ENCODE results near the gene HACD3. TPM values are rescaled to one million over a fixed set of nuclear protein-coding genes. Genes with fewer than 3 reads are reported as not detected.
"Not testable (repeated sequence)": the region's sequence is repeated elsewhere in the genome, so short reads cannot be mapped to it uniquely, and the experiment has no call there.

Gene HACD3
- total RNA-seq, 4 donors from 2014 or later: 103 to 172 (median 128) TPM

- no peak for DNase-seq
- H3K4me1 ChIP-seq: no peaks in the 10 kb centered on the region
- H3K9me3 ChIP-seq: no peaks in the 10 kb centered on the region
- TF ChIP-seq POLR2A (IDR thresholded peaks at IDR 0.05): no peak
- TF ChIP-seq CTCF (IDR thresholded peaks at IDR 0.05): no peak
- no peaks in the 10 kb centered on the region for H3K36me3 ChIP-seq
- H3K27ac ChIP-seq: no peak overlapping the region
- WGBS, 2 donors: 96 to 99% methylated on average over 3 of the region's 3 CpGs
- no peaks in the 10 kb centered on the region for H3K27me3 ChIP-seq
- H3K4me3 ChIP-seq (replicated peaks in 1 of 3): no peak overlapping the region
- intact Hi-C loops (cut with DNase I): no loop called here
These were observed 11.1 kb downstream of the HACD3 start for GRCh38 chr15:65541231-65541820.

- Histone ChIP-seq H3K36me3 (no peaks in the 10 kb centered on the region), H3K4me1 (peaks cover 6 to 13% of the 10 kb centered on the region in 2 donors), H3K9me3 (no peaks in the 10 kb centered on the region), H3K4me3 (replicated peaks in 1 of 3) (no peak overlapping the region), H3K27ac (no peak overlapping the region), H3K27me3 (no peaks in the 10 kb centered on the region)
- TF ChIP-seq POLR2A (IDR thresholded peaks at IDR 0.05) (no peak), CTCF (IDR thresholded peaks at IDR 0.05) (no peak)
- intact Hi-C loops (cut with DNase I): no loop called here
- no peak for DNase-seq
These were observed 17.6 kb downstream of the HACD3 start for GRCh38 chr15:65547841-65548240.

- intact Hi-C loops (cut with DNase I); H3K4me3 ChIP-seq (replicated peaks in 1 of 3): not testable (repeated sequence)
- 97 to 98% methylated on average over 9 of the region's 9 CpGs for WGBS, 2 donors
These were observed 19.0 kb downstream of the HACD3 start for GRCh38 chr15:65549288-65549687.

GRCh38 chr15:65550681-65551098 lies 20.4 kb downstream of the HACD3 start:
- Histone ChIP-seq H3K27me3 (no peaks in the 10 kb centered on the region), H3K27ac (no peak overlapping the region), H3K4me1 (peaks cover 6 to 13% of the 10 kb centered on the region in 2 donors), H3K4me3 (replicated peaks in 1 of 3) (no peak overlapping the region), H3K36me3 (peaks cover 0 to 4% of the 10 kb centered on the region in 2 donors), H3K9me3 (no peaks in the 10 kb centered on the region)
- intact Hi-C loops (cut with DNase I): no loop called here
- DNase-seq: no peak
- 66 to 69% methylated on average over 3 of the region's 3 CpGs for WGBS, 2 donors
- no peak for TF ChIP-seq POLR2A (IDR thresholded peaks at IDR 0.05)
- TF ChIP-seq CTCF (IDR thresholded peaks at IDR 0.05): no peak

More at GRCh38 chr15:65549288-65549687, 19.0 kb downstream of the HACD3 start:
- not testable (repeated sequence) for DNase-seq, H3K27me3 ChIP-seq, H3K36me3 ChIP-seq, H3K9me3 ChIP-seq, H3K27ac ChIP-seq
- H3K4me1 ChIP-seq: peaks cover 6 to 13% of the 10 kb centered on the region in 2 donors

- no peaks in the 10 kb centered on the region for H3K27me3 ChIP-seq
- H3K36me3 ChIP-seq: peaks cover 0 to 4% of the 10 kb centered on the region in 2 donors
- no peak overlapping the region for H3K4me3 ChIP-seq (replicated peaks in 1 of 3)
- H3K9me3 ChIP-seq: no peaks in the 10 kb centered on the region
- H3K27ac ChIP-seq: no peak overlapping the region
- intact Hi-C loops (cut with DNase I): no loop called here
- peaks cover 6 to 13% of the 10 kb centered on the region in 2 donors for H3K4me1 ChIP-seq
- no peak for DNase-seq
- 82% methylated on average over 2 of the region's 2 CpGs for WGBS, 2 donors
- TF ChIP-seq POLR2A (IDR thresholded peaks at IDR 0.05) (no peak), CTCF (IDR thresholded peaks at IDR 0.05) (no peak)
These were observed 20.9 kb downstream of the HACD3 start for GRCh38 chr15:65551183-65551582.

- H3K27me3 ChIP-seq, DNase-seq: not testable (repeated sequence)
- WGBS, 2 donors: 95 to 98% methylated on average over 5 of the region's 6 CpGs
These were observed 22.6 kb downstream of the HACD3 start for GRCh38 chr15:65552851-65553250.

More at GRCh38 chr15:65552851-65553250, 22.6 kb downstream of the HACD3 start:
- H3K9me3 ChIP-seq; H3K4me3 ChIP-seq (replicated peaks in 1 of 3); intact Hi-C loops (cut with DNase I); H3K36me3 ChIP-seq; H3K27ac ChIP-seq: not testable (repeated sequence)
- peaks cover 6 to 10% of the 10 kb centered on the region in 2 donors for H3K4me1 ChIP-seq
